H9 (cell line): Measurements from ENCODE around the gene TMED3. TPM values are rescaled to one million over a fixed set of nuclear protein-coding genes. Genes with fewer than 3 reads are reported as not detected.

Source experiments
- DNase-seq: peaks from one replicate; pipeline ENCODE4 v3.0.0-alpha.2; 2017
- H2AFZ ChIP-seq: one replicate; pipeline ENCODE4 v1.6.1; 2013; ENCODE audit warnings: mild to moderate bottlenecking, low read length, control low read depth, moderate library complexity
- H2AK5ac ChIP-seq: 2 replicates; pipeline ENCODE4 v1.6.1; 2013; ENCODE audit warnings: low read length, control low read depth, mixed read lengths; ENCODE audit not compliant: insufficient read length
- H2BK120ac ChIP-seq: one replicate; pipeline ENCODE4 v1.6.1; 2013; ENCODE audit warnings: low read depth, mild to moderate bottlenecking, low read length, control low read depth, inconsistent platforms; ENCODE audit not compliant: poor library complexity, severe bottlenecking
- H2BK12ac ChIP-seq: 2 replicates; pipeline ENCODE4 v1.6.1; 2013; ENCODE audit warnings: low read length, control low read depth, mixed read lengths, low read depth; ENCODE audit not compliant: insufficient read length
- H2BK15ac ChIP-seq: 2 replicates; pipeline ENCODE4 v1.6.1; 2013; ENCODE audit warnings: low read depth, low read length, control low read depth
- H2BK20ac ChIP-seq: one replicate; pipeline ENCODE4 v1.6.1; 2013; ENCODE audit warnings: low read depth, mild to moderate bottlenecking, low read length, control low read depth, inconsistent platforms; ENCODE audit not compliant: poor library complexity, severe bottlenecking
- H2BK5ac ChIP-seq: 2 replicates; pipeline ENCODE4 v1.6.1; 2013; ENCODE audit warnings: low read length, control low read depth, mixed read lengths; ENCODE audit not compliant: insufficient read length
- H3K14ac ChIP-seq: 2 replicates; pipeline ENCODE4 v1.6.1; 2013; ENCODE audit warnings: low read length, control low read depth; ENCODE audit not compliant: insufficient read depth
- H3K18ac ChIP-seq: 2 replicates; pipeline ENCODE4 v1.6.1; 2013; ENCODE audit warnings: low read depth, mild to moderate bottlenecking, mixed read lengths, low read length, control low read depth; ENCODE audit not compliant: insufficient read length
- H3K23ac ChIP-seq: 2 replicates; pipeline ENCODE4 v1.6.1; 2013; ENCODE audit warnings: low read length, control low read depth, mixed read lengths, low read depth; ENCODE audit not compliant: insufficient read length
- H3K23me2 ChIP-seq: 2 replicates; pipeline ENCODE4 v1.6.1; 2013; ENCODE audit warnings: low read depth, mild to moderate bottlenecking, mixed read lengths, low read length, control low read depth; ENCODE audit not compliant: insufficient read length, poor library complexity, severe bottlenecking
- H3K27ac ChIP-seq: 2 replicates; pipeline ENCODE4 v1.5.1; 2013; ENCODE audit warnings: low read length, control low read depth, mixed read lengths, low read depth; ENCODE audit not compliant: insufficient read length
- H3K27me3 ChIP-seq: 2 replicates; pipeline ENCODE4 v1.6.1; 2013; ENCODE audit warnings: low read length, control low read depth, inconsistent platforms; ENCODE audit not compliant: insufficient read depth
- H3K4ac ChIP-seq: 2 replicates; pipeline ENCODE4 v1.6.1; 2013; ENCODE audit warnings: low read depth, mild to moderate bottlenecking, control low read depth, inconsistent platforms, low read length, moderate library complexity
- H3K4me1 ChIP-seq: 2 replicates; pipeline ENCODE4 v1.6.1; 2013; ENCODE audit warnings: low read length, control low read depth, inconsistent platforms; ENCODE audit not compliant: insufficient read depth
- H3K4me2 ChIP-seq: 2 replicates; pipeline ENCODE4 v1.6.1; 2013; ENCODE audit warnings: low read length, control low read depth, mixed read lengths; ENCODE audit not compliant: insufficient read length, insufficient read depth
- H3K56ac ChIP-seq: 2 replicates; pipeline ENCODE4 v1.6.1; 2013; ENCODE audit warnings: low read depth, mild to moderate bottlenecking, mixed read lengths, low read length, control low read depth; ENCODE audit not compliant: insufficient read length
- H3K79me1 ChIP-seq: 2 replicates; pipeline ENCODE4 v1.6.1; 2013; ENCODE audit warnings: low read depth, mild to moderate bottlenecking, moderate library complexity, low read length, control low read depth, inconsistent platforms; ENCODE audit not compliant: insufficient read depth, poor library complexity, severe bottlenecking
- H3K79me2 ChIP-seq: 2 replicates; pipeline ENCODE4 v1.6.1; 2013; ENCODE audit warnings: low read length, control low read depth, inconsistent platforms; ENCODE audit not compliant: insufficient read depth
- H3K9ac ChIP-seq: 2 replicates; pipeline ENCODE4 v1.6.1; 2013; ENCODE audit warnings: low read length, control low read depth, mixed read lengths; ENCODE audit not compliant: insufficient read length; ENCODE audit errors: extremely low read depth
- H3K9me3 ChIP-seq: one replicate; pipeline ENCODE4 v1.6.1; 2013; ENCODE audit warnings: low read depth, low read length, inconsistent platforms; ENCODE audit not compliant: control insufficient read depth
- H3T11ph ChIP-seq: one replicate; pipeline ENCODE4 v1.6.1; 2013; ENCODE audit warnings: mild to moderate bottlenecking, low read length, control low read depth, inconsistent platforms
- H4K20me1 ChIP-seq: one replicate; pipeline ENCODE4 v1.6.1; 2013; ENCODE audit not compliant: control insufficient read depth, insufficient read length, insufficient read depth
- H4K5ac ChIP-seq: 2 replicates; pipeline ENCODE4 v1.6.1; 2013; ENCODE audit warnings: low read depth, mild to moderate bottlenecking, mixed read lengths, low read length, control low read depth; ENCODE audit not compliant: insufficient read length
- H4K8ac ChIP-seq: replicated peaks from 2 replicates; pipeline ENCODE4 v1.6.1; 2013; ENCODE audit warnings: low read length, control low read depth, mixed read lengths, low read depth; ENCODE audit not compliant: insufficient read length
- H4K91ac ChIP-seq: 2 replicates; pipeline ENCODE4 v1.6.1; 2013; ENCODE audit warnings: low read depth, mild to moderate bottlenecking, moderate library complexity, mixed read lengths, low read length, control low read depth; ENCODE audit not compliant: insufficient read length
- H3K27ac Mint-ChIP-seq, 3 experiments: 2 replicates in 2 of 3; 3 replicates in 1 of 3; pipeline ENCODE4 v1.8.0; 2020 to 2021; ENCODE audit warnings: mixed read lengths in 3 of 3, mild to moderate bottlenecking in 1 of 3, moderate library complexity in 1 of 3
- H3K27me3 Mint-ChIP-seq: 2 replicates; pipeline ENCODE4 v1.8.0; 2021; ENCODE audit warnings: low read depth, mild to moderate bottlenecking, moderate library complexity, mixed read lengths
- H3K36me3 Mint-ChIP-seq, 3 experiments: 2 replicates in 2 of 3; 3 replicates in 1 of 3; pipeline ENCODE4 v1.8.0; 2020 to 2021; ENCODE audit warnings: low read depth in 3 of 3, mixed read lengths in 3 of 3; ENCODE audit not compliant: insufficient read depth in 1 of 3
- H3K4me1 Mint-ChIP-seq, 2 experiments: 2 replicates each; pipeline ENCODE4 v1.8.0; 2020; ENCODE audit warnings: mixed read lengths in 2 of 2
- H3K4me3 Mint-ChIP-seq, 2 experiments: 2 replicates in 1 of 2; 3 replicates in 1 of 2; pipeline ENCODE4 v1.8.0; 2020 to 2021; ENCODE audit warnings: mild to moderate bottlenecking in 2 of 2, mixed read lengths in 2 of 2, moderate library complexity in 1 of 2
- H3K9me3 Mint-ChIP-seq, 2 experiments: 2 replicates in 1 of 2; 3 replicates in 1 of 2; pipeline ENCODE4 v1.8.0; 2020; ENCODE audit warnings: mild to moderate bottlenecking in 2 of 2, mixed read lengths in 2 of 2, moderate library complexity in 1 of 2
- WGBS: extraction: QIAGEN DNeasy Blood & Tissue Kit; methylation state at CpG from one replicate; pipeline ENCODE4 v1.1.7; 2013; ENCODE audit warnings: missing lambda C conversion rate, low lambda C conversion rate, mixed read lengths; ENCODE audit not compliant: insufficient read length; ENCODE audit errors: extremely low coverage; 5-methylcytosine and 5-hydroxymethylcytosine counted together
- total RNA-seq: library from RNA; stranded (reverse); gene quantifications from 2 replicates; pipeline ENCODE4 v1.2.1, GENCODE V29; 2021
- TF ChIP-seq, protein P1 (sequence below): fragments of 200-600 bp; sonication (generic); conservative IDR thresholded peaks from 3 replicates; pipeline ENCODE4 v1.8.0; 2021; ENCODE audit warnings: antibody characterized with exemption, mild to moderate bottlenecking

Gene TMED3
- total RNA-seq, 1 experiment from 2014 or later, result 46.4 TPM

DNA sequence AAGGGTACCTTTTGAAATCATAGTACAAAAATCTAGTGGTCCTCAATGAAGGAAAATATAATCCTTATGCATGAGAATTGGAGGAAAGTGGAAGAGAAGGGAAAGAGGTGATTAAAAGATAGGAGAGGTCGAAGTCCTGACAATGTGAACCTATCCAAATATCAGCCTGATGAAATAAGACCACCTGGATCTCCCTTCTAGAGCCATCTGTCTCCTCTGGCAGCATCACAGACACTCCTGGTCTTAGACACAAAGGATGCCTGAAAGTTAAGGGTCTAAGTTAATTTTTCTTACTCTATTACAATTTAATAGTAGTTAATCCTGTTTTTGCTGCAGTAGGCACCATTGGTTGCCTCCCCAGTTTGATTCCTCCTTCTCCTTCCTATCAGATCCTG is 11.1 kb upstream of the TMED3 start:
- H2AK5ac ChIP-seq, result no peak overlapping the region
- Mint-ChIP-seq H3K4me1 (no peaks in the 10 kb centered on the region), H3K27me3 (peaks cover 49% of the 10 kb centered on the region), H3K27ac (no peak overlapping the region), H3K4me3 (no peak overlapping the region), H3K9me3 (no peaks in the 10 kb centered on the region), H3K36me3 (no peaks in the 10 kb centered on the region)
- H3K4me2 ChIP-seq, result no peak overlapping the region
- WGBS, result no CpG with 5 or more reads among the region's 1 CpG
- no peaks in the 10 kb centered on the region; the same call in 1 of the 2 replicates for H3K27me3 ChIP-seq
- no peaks in the 10 kb centered on the region for H3K4me1 ChIP-seq
- H3K79me1 ChIP-seq, result no peaks in the 10 kb centered on the region
- H4K8ac ChIP-seq, result no peak overlapping the region
- TF ChIP-seq, protein P1, sequence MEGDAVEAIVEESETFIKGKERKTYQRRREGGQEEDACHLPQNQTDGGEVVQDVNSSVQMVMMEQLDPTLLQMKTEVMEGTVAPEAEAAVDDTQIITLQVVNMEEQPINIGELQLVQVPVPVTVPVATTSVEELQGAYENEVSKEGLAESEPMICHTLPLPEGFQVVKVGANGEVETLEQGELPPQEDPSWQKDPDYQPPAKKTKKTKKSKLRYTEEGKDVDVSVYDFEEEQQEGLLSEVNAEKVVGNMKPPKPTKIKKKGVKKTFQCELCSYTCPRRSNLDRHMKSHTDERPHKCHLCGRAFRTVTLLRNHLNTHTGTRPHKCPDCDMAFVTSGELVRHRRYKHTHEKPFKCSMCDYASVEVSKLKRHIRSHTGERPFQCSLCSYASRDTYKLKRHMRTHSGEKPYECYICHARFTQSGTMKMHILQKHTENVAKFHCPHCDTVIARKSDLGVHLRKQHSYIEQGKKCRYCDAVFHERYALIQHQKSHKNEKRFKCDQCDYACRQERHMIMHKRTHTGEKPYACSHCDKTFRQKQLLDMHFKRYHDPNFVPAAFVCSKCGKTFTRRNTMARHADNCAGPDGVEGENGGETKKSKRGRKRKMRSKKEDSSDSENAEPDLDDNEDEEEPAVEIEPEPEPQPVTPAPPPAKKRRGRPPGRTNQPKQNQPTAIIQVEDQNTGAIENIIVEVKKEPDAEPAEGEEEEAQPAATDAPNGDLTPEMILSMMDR, result no peak
- H4K20me1 ChIP-seq, result no peaks in the 10 kb centered on the region
- no peak for DNase-seq
- H4K5ac ChIP-seq, result no peak overlapping the region
- no peak overlapping the region for H3K27ac ChIP-seq
- no peak overlapping the region for H2BK12ac ChIP-seq
- no peak overlapping the region for H2BK120ac ChIP-seq
- no peak overlapping the region for H3K18ac ChIP-seq
- H3K79me2 ChIP-seq, result no peaks in the 10 kb centered on the region
- H3T11ph ChIP-seq, result no peak overlapping the region
- H3K23me2 ChIP-seq, result no peaks in the 10 kb centered on the region
- H2BK5ac ChIP-seq, result no peak overlapping the region
- no peak overlapping the region for H3K23ac ChIP-seq
- no peak overlapping the region for H2AFZ ChIP-seq
- no peak overlapping the region for H4K91ac ChIP-seq
- no peak overlapping the region for H3K4ac ChIP-seq
- H2BK20ac ChIP-seq, result no peak overlapping the region
- no peak overlapping the region for H3K9ac ChIP-seq
- H3K9me3 ChIP-seq, result no peaks in the 10 kb centered on the region
- no peak overlapping the region for H3K14ac ChIP-seq
- H2BK15ac ChIP-seq, result no peak overlapping the region
- no peak overlapping the region for H3K56ac ChIP-seq
